Measurements from ENCODE around the gene SLCO2A1. TPM values are rescaled to one million over a fixed set of nuclear protein-coding genes. Genes with fewer than 3 reads are reported as not detected.

The SLCO2A1 gene
- total and polyA plus RNA-seq, 11 donors, result 2.8 to 28.4 (median 13.9) TPM

GRCh38 chr3:134077649-134078161 is 48.0 kb upstream of the SLCO2A1 start:
- intact Hi-C loops (cut with DNase I), result no loop called here
- TF ChIP-seq, protein P1, sequence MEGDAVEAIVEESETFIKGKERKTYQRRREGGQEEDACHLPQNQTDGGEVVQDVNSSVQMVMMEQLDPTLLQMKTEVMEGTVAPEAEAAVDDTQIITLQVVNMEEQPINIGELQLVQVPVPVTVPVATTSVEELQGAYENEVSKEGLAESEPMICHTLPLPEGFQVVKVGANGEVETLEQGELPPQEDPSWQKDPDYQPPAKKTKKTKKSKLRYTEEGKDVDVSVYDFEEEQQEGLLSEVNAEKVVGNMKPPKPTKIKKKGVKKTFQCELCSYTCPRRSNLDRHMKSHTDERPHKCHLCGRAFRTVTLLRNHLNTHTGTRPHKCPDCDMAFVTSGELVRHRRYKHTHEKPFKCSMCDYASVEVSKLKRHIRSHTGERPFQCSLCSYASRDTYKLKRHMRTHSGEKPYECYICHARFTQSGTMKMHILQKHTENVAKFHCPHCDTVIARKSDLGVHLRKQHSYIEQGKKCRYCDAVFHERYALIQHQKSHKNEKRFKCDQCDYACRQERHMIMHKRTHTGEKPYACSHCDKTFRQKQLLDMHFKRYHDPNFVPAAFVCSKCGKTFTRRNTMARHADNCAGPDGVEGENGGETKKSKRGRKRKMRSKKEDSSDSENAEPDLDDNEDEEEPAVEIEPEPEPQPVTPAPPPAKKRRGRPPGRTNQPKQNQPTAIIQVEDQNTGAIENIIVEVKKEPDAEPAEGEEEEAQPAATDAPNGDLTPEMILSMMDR (IDR thresholded peaks at IDR 0.05), result no peak
- no peak for TF ChIP-seq POLR2A (IDR thresholded peaks at IDR 0.05)

GRCh38 chr3:134076851-134077250 is 47.1 kb upstream of the SLCO2A1 start:
- Histone ChIP-seq H3K27ac (no peak overlapping the region), H3K36me3 (no peaks in the 10 kb centered on the region), H3K4me3 (no peak overlapping the region), H3K27me3 (no peaks in the 10 kb centered on the region), H3K9me3 (peaks cover 0 to 26% (median 5%) of the 10 kb centered on the region in 12 donors), H3K4me1 (peaks cover 0 to 5% (median 0%) of the 10 kb centered on the region in 12 donors)
- no peak for ATAC-seq
- WGBS, 4 donors, result 88 to 96% (median 91%) methylated on average over 2 of the region's 2 CpGs
- no peak for DNase-seq
- TF ChIP-seq, protein P1 (IDR thresholded peaks at IDR 0.05), result no peak
- TF ChIP-seq POLR2A (IDR thresholded peaks at IDR 0.05), result no peak
- intact Hi-C loops (cut with DNase I), result no loop called here

More at GRCh38 chr3:134077649-134078161, 48.0 kb upstream of the SLCO2A1 start:
- no peak for ATAC-seq
- Histone ChIP-seq H3K27ac (no peak overlapping the region), H3K36me3 (no peaks in the 10 kb centered on the region), H3K9me3 (peaks cover 0 to 26% (median 5%) of the 10 kb centered on the region in 12 donors), H3K4me3 (no peak overlapping the region), H3K4me1 (peaks cover 0 to 5% (median 0%) of the 10 kb centered on the region in 12 donors), H3K27me3 (no peaks in the 10 kb centered on the region)
- 80 to 92% (median 84%) methylated on average over 3 of the region's 3 CpGs for WGBS, 4 donors
- DNase-seq, result no peak

DNA sequence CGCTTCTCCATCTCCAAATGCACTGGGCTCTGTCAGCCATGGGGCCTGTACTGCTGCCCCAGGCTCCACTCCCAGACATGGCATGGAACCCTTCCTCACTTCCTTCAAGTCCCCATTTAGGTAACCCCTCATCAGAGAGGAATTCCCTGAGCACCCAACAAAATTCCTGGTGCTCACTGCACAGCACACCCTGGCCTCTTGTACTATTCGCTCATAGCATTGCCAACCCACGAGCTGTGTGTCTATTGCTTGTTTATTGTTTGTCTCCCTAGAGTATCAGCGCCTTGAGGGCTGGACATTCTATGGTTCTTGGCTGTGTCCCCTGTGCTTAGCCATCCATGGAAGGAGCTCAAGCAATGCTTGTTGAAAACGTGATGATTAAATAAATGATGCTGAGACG is 46.1 kb upstream of the SLCO2A1 start:
- Histone ChIP-seq H3K9me3 (peaks cover 0 to 17% (median 3%) of the 10 kb centered on the region in 12 donors), H3K4me3 (no peak overlapping the region), H3K27ac (no peak overlapping the region), H3K27me3 (no peaks in the 10 kb centered on the region), H3K4me1 (peaks cover 0 to 11% (median 1%) of the 10 kb centered on the region in 12 donors), H3K36me3 (no peaks in the 10 kb centered on the region)
- intact Hi-C loops (cut with DNase I), result no loop called here
- WGBS, 4 donors, result 85 to 96% (median 91%) methylated on average over 6 of the region's 6 CpGs
- no peak for ATAC-seq
- DNase-seq, result no peak
- TF ChIP-seq POLR2A (IDR thresholded peaks at IDR 0.05), result no peak
- TF ChIP-seq, protein P1 (IDR thresholded peaks at IDR 0.05), result no peak

DNA sequence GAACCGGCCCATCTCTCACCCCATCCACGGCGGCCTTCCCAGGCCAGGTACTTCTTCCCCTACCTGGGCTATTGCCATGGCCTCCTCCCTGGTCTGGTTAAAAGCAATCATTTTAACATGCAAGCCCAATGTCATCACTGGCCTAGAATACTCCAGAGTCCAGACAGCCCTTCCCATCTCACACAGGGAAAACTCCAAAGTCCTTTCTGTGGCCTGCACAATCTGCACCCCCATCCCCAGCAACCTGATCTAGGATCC is 45.8 kb upstream of the SLCO2A1 start:
- ATAC-seq (no peak), DNase-seq (no peak)
- intact Hi-C loops (cut with DNase I), result no loop called here
- TF ChIP-seq, protein P1 (IDR thresholded peaks at IDR 0.05), result no peak
- TF ChIP-seq POLR2A (IDR thresholded peaks at IDR 0.05), result no peak
- Histone ChIP-seq H3K27ac (no peak overlapping the region), H3K36me3 (no peaks in the 10 kb centered on the region), H3K27me3 (no peaks in the 10 kb centered on the region), H3K9me3 (peaks cover 0 to 13% (median 2%) of the 10 kb centered on the region in 12 donors), H3K4me3 (no peak overlapping the region), H3K4me1 (peaks cover 0 to 11% (median 2%) of the 10 kb centered on the region in 12 donors)
- 94 to 96% (median 96%) methylated on average over 3 of the region's 3 CpGs for WGBS, 4 donors
